Left ventricle myocardium superior (tissue), 1 donor: ENCODE data around the gene UBE2D1. TPM values are rescaled to one million over a fixed set of nuclear protein-coding genes. Genes with fewer than 3 reads are reported as not detected.

Experiments
- ATAC-seq: fragments of 200-7000 bp; cut with Tn5 transposase; one replicate; pipeline ENCODE4 v1.9.1; 2020; ENCODE audit warnings: mild to moderate bottlenecking, moderate library complexity
- DNase-seq: peaks from one replicate; pipeline ENCODE4 v3.0.0-alpha.2; 2020
- intact Hi-C: fragments of 100-400 bp; cut with micrococcal nuclease; formaldehyde crosslinking; loops from one replicate; pipeline ENCODE4 v1.11.0; 2022
- total RNA-seq: library from RNA; stranded (reverse); fragmentation: NEBNext Ultra II Directional; extraction: Animal tissue kit (Norgen Biotek cat#: 25700); gene quantifications from one replicate; pipeline ENCODE4 v1.2.1, GENCODE V29; 2021
- donor health status: DM: no; HTN: yes; CAD: no; lungs with severe emphysema.

UBE2D1 gene
- total RNA-seq, 1 donor from 2014 or later = 68.2 TPM

DNA sequence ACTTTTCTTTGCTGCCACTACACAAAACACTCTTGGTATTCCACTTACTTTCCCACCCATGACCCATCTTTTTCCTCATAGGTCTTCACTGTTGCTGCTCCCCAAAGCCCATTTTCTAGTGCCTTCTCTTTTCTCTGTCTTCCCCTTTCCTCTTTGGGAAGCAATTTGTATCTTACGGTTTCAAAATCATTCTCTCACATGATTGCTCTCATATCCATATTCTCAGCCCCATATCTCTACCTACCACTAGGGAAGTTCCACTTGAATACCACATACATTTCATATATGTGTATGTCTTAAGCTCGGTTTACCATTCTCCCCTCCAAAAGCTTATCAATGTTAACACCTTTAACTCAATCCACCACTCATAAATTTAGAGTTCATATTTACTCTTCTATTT lies 3.2 kb upstream of the UBE2D1 start:
- DNase-seq = no peak
- no peak for ATAC-seq
- intact Hi-C loops = loop anchor here (10.0 kb wide), 1 partner anchor 53 kb away; the partner anchor contains the start of gene TFAM

DNA sequence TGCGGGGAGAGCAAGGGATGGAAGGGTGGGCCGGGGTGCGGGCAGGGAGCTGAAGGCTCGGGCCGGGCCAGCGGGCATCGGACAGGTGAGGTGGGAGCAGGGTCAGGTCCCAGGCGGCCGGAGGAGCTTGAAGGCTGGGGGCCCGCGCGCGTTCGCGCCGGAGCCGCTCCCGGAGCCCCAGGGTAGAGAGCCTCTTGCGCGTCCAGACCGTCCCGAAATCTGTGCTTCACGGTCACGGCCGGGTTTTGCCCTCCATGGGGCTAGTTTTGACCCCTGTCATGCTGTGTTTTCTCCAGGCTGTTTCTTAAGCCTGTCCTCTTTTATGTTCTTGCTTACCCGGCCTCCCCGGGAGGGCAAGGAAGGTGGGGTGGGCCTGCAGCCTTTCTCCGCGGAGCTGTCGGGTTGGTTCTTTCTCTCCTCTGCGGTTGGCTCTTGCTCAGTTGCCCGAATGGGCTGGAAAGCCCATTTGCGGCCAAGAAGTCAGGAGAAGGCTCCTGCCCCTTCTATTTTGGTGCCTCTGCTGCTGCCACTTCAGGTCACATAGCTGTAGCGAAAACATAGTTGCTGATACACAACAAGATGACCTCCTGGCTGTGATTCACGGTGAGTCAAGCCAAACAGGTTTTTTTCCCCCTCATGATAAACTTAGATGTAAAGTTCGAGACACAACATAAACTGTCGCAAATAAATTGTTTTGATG lies 650 bp downstream of the UBE2D1 start:
- DNase-seq = peak; percentile 66
- ATAC-seq = peak; percentile 90

DNA sequence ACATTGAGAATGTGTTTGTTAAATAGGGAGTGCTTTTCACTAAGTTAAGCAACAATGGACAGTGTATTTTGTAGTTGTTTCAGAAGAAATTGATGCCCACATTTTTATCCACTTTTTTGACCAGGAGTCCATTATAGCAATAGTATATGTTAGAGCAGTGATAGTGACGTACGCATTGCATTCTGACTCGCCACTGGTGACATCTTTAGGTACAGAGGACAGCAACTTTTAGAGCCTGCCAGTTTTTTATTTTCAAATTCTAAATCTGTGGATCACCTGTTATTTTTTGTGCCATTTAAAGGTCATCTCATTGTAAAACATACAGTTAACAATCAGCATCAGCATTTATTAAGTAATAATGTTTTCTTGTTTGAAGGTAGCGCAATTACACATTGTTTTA lies 1.4 kb downstream of the UBE2D1 start:
- intact Hi-C loops = loop anchor here (10.0 kb wide), 1 partner anchor 49 kb away; the partner anchor contains the start of gene TFAM
- ATAC-seq (no peak), DNase-seq (no peak)

More for the DNA sequence above, 650 bp downstream of the UBE2D1 start:
- intact Hi-C loops = loop anchor here (10.0 kb wide), 1 partner anchor 49 kb away; the partner anchor contains the start of gene TFAM

DNA sequence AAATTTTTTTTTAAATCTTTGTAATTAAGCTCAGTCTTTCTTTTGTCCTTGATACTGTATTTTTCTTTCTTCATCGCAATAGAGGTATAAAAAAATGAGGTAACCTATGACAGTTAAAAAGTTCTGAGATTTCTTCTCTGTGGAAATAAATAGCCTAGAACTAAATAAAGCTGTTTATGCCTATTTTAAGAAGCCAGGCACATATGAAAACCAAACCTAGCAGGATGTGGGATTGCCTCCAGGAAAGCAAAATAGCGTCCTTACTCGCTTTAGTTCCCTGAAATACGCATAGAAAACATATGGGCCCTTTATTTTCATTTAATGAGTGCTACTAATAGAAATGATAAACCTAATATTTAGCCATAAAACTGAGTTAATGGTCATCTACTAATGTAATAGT lies 6.6 kb downstream of the UBE2D1 start:
- ATAC-seq (peak; percentile 44), DNase-seq (no peak)
- intact Hi-C loops = no loop called here

DNA sequence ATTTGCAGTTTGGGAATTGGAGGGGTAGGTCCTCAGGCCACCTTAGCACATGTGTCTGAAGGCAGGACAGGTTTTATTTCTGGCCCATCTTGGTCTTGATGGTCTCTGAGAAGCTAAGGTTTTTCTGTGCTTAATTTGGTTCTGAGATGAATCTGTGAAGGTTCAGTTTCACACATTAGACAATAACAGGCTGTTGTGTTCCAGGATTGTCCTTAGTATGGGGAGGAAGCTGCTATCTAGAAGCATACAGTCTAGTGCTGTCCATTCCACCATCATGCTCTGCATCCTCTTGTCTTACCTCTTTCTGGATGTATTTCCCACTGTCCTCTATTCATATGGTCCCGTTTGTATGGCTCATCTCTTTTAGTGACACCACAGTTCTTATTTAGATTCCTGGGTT lies 7.1 kb downstream of the UBE2D1 start:
- intact Hi-C loops = no loop called here
- no peak for DNase-seq
- peak; percentile 43 for ATAC-seq

DNA sequence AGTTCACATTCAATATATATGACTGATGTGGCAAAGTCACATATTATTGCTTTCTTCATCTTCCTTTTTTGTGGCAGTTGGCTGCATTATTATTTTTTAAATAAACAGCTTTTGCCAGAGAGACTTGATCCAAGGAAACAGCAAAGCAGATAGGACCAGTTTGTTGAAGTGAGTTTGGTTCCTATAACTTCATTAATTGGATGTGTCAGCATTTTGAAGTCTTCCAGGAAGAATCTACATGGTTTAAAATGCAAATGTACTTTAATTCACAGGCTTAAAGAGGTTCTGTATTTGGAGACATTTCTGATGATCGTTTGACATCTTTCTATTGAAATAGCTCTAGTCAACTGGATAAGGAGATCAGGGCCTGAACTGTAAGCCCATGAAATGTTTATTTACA lies 13.2 kb downstream of the UBE2D1 start:
- DNase-seq = no peak
- ATAC-seq = no peak
- intact Hi-C loops = no loop called here

DNA sequence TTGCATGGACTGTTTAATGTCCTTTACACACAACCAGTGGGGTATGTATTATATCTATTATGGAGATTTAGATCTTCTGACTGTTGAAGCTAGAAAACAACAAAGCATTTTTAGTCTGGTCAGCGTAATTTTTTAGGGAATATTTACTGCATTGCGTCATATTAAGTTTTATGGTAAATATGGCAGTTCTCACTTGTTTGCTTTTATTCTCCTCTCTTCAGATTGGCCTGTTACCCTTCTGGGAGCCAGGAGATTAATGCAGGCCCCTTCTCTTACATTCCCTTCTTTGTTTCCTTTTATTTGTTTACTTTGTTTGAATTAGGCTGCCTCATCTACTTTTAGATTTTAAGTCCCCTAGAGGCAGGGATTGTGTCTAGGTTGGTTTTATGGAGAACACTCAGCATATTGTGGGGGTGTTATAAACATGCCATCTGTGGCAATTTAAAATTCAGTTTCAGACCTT lies 13.8 kb downstream of the UBE2D1 start:
- intact Hi-C loops = no loop called here
- no peak for DNase-seq
- no peak for ATAC-seq

DNA sequence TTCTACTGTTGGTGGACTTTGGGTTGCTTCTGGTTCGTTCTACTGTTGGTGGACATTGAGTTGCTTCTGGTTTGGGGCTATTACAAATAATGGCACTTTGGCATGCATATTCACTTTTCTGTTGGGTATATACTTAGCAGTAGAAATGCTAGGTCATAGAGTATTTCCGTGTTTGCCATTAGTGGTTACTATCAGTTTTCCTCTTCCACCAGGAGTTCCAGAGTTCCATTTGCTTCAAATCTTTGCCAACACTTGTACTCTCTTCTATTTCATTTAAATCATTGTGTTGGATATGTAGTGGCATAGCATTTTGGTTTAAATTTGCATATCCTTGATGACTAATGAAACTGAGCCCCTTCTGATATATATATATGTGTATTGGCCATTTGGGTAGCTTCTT lies 15.2 kb downstream of the UBE2D1 start:
- intact Hi-C loops = no loop called here
- ATAC-seq = no peak

DNA sequence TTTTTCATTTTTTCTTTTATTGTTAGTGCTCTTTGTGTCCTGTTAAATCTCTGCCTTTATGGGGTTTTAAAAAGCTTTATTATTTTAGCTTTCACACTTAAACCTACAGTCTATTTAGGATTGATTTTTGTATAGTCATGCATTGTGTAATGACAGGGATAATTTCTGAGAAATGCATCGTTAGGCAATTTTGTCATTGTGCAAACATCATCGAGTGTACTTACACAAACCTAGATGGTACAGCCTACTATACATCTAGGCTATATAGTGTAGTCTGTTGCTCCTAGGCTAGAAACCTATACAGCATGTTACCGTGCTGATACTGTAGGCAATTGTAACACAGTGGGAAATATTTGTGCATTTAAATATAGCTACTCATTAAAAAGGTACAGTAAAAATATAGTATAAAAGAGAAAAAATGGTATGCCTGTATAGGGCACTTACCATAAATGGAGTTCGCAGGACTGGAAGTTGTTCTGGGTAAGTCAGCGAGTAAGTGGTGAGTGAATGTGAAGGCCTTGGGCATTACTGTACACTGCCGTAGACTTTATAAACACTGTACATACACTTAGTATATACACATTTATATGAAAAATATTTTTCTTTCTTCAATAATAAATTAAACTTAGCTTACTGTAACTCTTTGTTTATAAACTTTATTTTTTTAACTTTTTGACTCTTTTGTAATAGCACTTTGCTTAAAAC lies 16.0 kb downstream of the UBE2D1 start:
- peak; percentile 45 for ATAC-seq
- DNase-seq = no peak
- intact Hi-C loops = no loop called here

More for the DNA sequence above, 15.2 kb downstream of the UBE2D1 start:
- no peak for DNase-seq

DNA sequence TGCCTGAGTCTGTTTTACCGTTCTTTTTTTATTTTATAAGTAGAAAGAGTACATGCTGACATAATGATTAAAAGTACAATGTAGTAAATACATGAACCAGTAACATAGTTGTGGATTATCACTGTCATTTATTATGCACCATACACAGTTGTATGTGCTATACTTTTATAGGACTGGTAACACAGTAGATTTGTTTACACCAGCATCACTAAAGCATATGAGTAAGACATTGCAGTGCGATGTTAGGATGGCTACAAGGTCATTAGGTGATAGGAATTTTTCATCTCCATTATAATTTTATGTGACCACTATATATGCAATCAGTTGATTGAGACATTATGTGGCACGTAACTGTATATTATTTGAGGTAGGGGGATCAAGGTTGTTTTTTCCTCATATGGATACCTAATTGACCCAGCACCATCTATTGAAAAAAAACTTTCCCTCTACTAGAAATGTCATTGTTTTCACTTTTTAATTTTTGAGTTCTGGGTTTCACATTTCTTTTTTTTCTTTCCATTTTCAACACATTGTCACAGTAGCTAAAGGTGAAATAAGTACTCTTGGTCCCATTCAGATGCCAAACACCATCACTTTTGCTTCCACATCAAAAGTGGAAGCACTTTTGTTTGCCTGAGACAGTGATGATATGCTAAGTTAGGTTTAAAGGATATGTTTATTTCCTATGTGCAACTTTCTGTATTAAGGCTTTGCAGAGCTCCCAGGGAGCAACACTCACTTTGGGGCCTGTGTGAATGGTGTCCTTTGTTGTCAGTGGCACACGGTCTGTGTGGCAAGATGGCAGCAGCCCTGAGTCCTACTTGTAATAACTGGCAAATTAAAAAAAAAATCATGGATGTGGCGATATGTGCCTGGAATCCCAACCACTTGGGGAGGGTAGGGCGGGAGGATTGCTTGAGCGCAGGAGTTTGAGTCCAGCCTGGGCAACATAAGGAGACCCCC lies 17.1 kb downstream of the UBE2D1 start:
- DNase-seq (no peak), ATAC-seq (no peak)
- intact Hi-C loops = no loop called here

DNA sequence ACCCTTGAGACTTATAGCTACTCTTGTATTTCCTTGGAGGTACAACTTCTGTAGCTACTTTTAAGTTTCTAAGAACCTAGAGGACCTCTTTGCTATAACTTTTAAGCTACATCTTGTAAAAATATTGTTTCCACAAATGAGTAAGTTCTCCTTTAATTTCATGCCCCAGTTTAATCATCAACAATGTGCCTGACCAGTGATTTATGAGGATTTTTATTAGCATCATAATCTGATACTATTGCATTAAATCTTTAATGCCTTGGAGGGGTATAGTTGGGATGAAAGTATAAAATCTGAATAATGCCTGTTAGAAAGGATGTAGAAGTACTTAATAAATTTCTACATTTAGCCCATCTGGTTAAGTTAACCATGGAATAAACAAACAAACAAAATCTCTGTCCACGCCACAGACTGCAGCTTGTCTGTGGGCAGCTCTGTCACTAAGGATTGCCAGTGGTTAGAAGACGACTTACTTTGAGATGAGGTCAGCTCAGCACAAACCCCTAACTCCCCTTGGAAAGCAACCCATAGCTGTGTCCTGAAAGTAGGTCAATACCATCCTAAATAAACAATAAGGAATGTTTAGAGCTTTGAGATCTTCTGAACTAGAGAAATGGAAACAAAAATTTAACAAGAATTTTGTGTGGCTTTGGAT lies 18.3 kb downstream of the UBE2D1 start:
- DNase-seq (no peak), ATAC-seq (no peak)
- intact Hi-C loops = no loop called here

DNA sequence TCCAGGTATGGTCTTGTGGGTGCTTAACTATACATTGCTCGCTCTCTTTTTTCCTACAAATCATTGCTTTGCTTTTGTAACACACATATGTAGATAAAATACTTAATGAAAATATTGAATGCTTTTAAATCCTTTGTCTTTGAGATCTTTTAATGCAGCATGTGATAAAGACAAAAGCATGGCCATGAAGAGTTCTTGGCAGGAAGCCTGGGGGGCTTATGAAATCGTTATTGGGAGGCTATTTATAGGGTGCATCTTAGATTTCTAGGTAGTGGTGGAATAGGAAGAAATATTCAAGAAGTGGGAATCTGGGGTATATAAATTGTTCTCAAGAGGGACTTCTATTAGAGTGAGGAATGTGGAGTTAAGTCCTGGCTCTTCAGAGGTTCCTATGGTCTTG lies 21.9 kb downstream of the UBE2D1 start:
- intact Hi-C loops = no loop called here
- ATAC-seq (no peak), DNase-seq (no peak)

DNA sequence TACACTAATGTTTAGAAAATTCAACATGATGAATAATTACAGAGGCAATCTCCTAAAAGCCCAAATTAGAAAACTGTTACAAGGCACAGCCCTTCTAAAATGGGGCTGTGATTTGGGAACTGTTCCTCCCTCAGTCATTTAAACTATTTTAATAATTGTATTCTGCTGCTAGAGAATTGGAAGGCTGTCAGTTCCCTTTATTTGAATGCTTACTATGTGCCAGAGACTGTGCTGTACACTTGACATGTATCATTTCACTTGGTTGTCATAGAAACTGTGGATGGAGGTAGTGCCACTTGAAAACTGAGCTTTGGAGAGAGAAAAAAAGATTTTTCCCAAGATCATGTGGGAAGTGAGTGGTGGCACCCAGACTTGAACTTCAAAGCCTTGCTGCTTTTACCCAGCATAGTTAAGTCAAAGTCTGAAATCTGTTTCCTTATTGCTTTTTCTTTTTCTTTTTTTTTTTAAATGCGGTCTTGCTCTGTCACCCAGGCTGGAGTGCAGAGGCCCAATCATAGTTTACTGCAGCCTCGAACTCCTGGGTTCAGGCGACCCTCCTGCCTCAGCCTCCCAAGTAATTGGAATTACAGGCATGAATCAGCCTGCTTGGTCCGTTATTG lies 23.6 kb downstream of the UBE2D1 start:
- ATAC-seq = peak; percentile 71
- intact Hi-C loops = no loop called here
- no peak for DNase-seq

DNA sequence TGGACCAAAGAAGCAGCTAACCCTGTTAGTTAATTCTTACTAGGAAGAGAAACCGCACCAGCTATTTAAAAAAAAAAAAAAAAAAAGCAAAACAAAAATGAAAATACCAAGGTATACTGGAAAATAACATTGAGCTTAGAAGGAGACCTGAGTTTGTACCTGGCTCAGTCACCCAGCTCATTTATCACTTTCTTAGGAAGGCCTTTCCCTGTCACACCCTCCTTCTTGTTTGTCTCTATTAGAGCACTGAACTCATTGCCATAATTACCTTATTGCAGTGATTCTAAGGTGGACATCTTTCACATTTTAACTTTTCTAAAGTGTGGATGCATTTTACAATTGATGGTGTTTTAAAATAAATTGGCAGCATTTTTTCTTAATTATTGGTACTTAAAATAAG lies 24.1 kb downstream of the UBE2D1 start:
- intact Hi-C loops = no loop called here
- no peak for ATAC-seq

DNA sequence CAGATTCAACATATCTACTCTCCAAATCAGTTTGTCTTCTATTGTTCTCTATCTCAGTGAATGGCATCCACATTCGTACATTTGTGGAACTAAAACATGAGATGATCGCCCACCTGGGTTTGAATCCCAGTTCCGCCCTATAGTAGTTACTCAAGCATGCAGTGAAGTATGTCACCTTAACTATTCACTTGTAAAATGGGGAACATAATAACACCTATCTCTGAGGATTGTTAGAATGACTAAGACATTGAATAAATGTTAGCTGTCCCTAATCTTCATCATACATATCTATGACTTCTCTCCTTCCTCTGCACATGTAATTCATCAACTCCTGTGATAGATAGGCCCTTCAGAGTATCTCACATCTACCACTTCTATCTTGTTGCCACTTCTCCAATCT lies 24.7 kb downstream of the UBE2D1 start:
- intact Hi-C loops = no loop called here

More for the DNA sequence above, 24.1 kb downstream of the UBE2D1 start:
- no peak for DNase-seq

DNA sequence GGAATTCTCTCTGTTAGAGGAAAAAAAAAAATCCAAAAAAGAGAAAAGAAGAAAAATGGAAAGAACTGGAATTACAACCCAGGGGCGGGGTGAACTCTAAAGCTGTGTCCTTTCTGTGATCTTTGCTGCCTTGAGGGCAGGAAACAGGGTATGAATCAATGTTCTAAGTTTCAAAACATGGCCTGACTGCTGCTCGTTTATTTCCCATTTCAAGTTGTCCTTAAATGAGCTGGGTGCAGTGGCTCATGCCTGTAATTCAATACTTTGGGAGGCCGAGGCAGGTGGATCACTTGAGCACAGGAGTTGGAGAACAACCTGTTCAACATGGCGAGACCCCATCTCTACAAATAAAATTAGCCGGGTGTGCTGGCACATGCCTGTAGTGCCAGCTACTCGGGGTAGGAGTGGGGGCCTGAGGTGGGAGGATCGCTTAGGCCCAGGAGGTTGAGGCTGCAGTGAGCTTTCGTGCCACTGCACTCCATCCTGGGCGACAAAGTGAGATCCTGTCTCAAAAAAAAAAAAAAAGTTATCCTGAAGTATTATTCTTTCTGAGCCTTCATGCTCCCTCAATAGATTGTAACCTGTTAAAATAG lies 25.7 kb downstream of the UBE2D1 start:
- intact Hi-C loops = no loop called here
- ATAC-seq (peak; percentile 12), DNase-seq (no peak)

More for the DNA sequence above, 24.7 kb downstream of the UBE2D1 start:
- ATAC-seq = no peak
- DNase-seq = no peak

DNA sequence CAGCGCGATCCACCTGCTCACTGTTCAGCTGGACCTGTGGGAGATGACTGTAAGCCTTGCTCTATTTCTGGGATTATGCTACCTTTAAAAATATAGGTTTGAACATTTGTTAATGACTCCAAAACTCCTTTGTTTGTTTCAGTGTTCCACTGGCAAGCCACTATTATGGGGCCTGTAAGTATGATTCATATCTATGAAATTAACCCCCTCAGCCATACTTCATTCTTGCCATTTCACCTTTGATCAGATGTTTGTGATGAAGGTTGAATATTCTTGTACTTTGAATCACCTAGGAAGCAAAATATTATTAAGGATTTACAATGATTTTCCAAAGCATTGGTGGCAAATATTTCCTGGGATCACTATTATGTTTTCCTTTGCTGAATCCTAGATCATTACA lies 26.5 kb downstream of the UBE2D1 start:
- intact Hi-C loops = no loop called here
- DNase-seq (no peak), ATAC-seq (no peak)
